ENCODE measurements around the gene STK31.
A peak's percentile ranks its signal among the peaks of the same experiment; 100 is the strongest.

- TF ChIP-seq POLR2A (IDR thresholded peaks at IDR 0.05; ENCODE audit: low read length): no peak
- no peak for TF ChIP-seq CTCF (IDR thresholded peaks at IDR 0.05)
- no peak for TF ChIP-seq RFX5 (IDR thresholded peaks at IDR 0.05)
- no peak for TF ChIP-seq NR3C1 (IDR thresholded peaks at IDR 0.05)
- TF ChIP-seq MAZ (IDR thresholded peaks at IDR 0.05; ENCODE audit: borderline replicate concordance, low read depth, low read length): no peak
- no peak for TF ChIP-seq CHD2 (IDR thresholded peaks at IDR 0.05; ENCODE audit: low read length, partially characterized antibody)
- TF ChIP-seq CBX2 (IDR thresholded peaks at IDR 0.05; ENCODE audit: borderline replicate concordance, low read depth): no peak
- no peak for TF ChIP-seq EHMT2 (IDR thresholded peaks at IDR 0.05; ENCODE audit: low read depth)
- no peak for TF ChIP-seq RAD21 (conservative IDR thresholded peaks at IDR 0.05 in 1 of 2, IDR thresholded peaks at IDR 0.05 in 1 of 2)
- TF ChIP-seq MAFK (IDR thresholded peaks at IDR 0.05; ENCODE audit: partially characterized antibody): peak; percentile 79
- TF ChIP-seq GATA3 (IDR thresholded peaks at IDR 0.05; ENCODE audit: borderline replicate concordance): no peak
- no peak for TF ChIP-seq PBX3 (IDR thresholded peaks at IDR 0.05)
- no peak for TF ChIP-seq EP300 (IDR thresholded peaks at IDR 0.05)
- TF ChIP-seq E2F6 (IDR thresholded peaks at IDR 0.05; ENCODE audit: borderline replicate concordance, low read depth): no peak
Observed at GRCh38 chr7:23811540-23811939, 101.5 kb downstream of the STK31 start.

All from A549 (cell line).